HepG2 (cell line): ENCODE data around the gene ADAMTS16. TPM values are rescaled to one million over a fixed set of nuclear protein-coding genes. Genes with fewer than 3 reads are reported as not detected.

Source experiments
- BORCS8-MEF2B ChIP-seq: sonication (generic); formaldehyde crosslinking; IDR thresholded peaks from 2 replicates; pipeline ENCODE4 v1.8.0; 2022; ENCODE audit warnings: mild to moderate bottlenecking, missing genetic modification reagents
- FOSL2 ChIP-seq: sonication (generic); formaldehyde crosslinking; IDR thresholded peaks from 2 replicates; pipeline ENCODE4 v1.4.0; 2020; ENCODE audit warnings: missing genetic modification reagents
- GLI4 ChIP-seq: sonication (generic); formaldehyde crosslinking; IDR thresholded peaks from 2 replicates; pipeline ENCODE4 v1.5.1; 2020; ENCODE audit warnings: missing genetic modification reagents, mild to moderate bottlenecking, moderate library complexity, borderline replicate concordance
- HNF4A ChIP-seq: sonication (generic); formaldehyde crosslinking; IDR thresholded peaks from 2 replicates; pipeline ENCODE4 v1.4.0; 2020; ENCODE audit warnings: missing genetic modification reagents
- KLF9 ChIP-seq: IDR thresholded peaks from 2 replicates; pipeline ENCODE4 v1.6.1; 2016; ENCODE audit warnings: low read depth
- MIER3 ChIP-seq: IDR thresholded peaks from 2 replicates; pipeline ENCODE4 v1.6.1; 2016; ENCODE audit warnings: missing compliant biosample characterization, borderline replicate concordance
- NPAS2 ChIP-seq: sonication (generic); formaldehyde crosslinking; IDR thresholded peaks from 2 replicates; pipeline ENCODE4 v1.8.0; 2022; ENCODE audit warnings: mild to moderate bottlenecking, missing genetic modification reagents, borderline replicate concordance
- RBM22 ChIP-seq: fragments of 200-400 bp; formaldehyde crosslinking; optimal IDR thresholded peaks from 2 replicates; pipeline ENCODE3; 2017; ENCODE audit warnings: mild to moderate bottlenecking, low read length, moderate library complexity
- SALL1 ChIP-seq: sonication (generic); formaldehyde crosslinking; IDR thresholded peaks from 2 replicates; pipeline ENCODE4 v1.8.0; 2022; ENCODE audit warnings: mild to moderate bottlenecking, missing genetic modification reagents
- SKI ChIP-seq: fragments of 450-650 bp; IDR thresholded peaks from one replicate; pipeline ENCODE4 v1.6.1; 2018; ENCODE audit warnings: mild to moderate bottlenecking; ENCODE audit not compliant: partially characterized antibody
- SOX13 ChIP-seq, 3 experiments: fragments of 450-650 bp in 1 of 3; sonication (generic) in 1 of 3; formaldehyde crosslinking in 1 of 3; IDR thresholded peaks in 2 of 3; conservative IDR thresholded peaks in 1 of 3; 2 replicates each; pipeline versions ENCODE4 v1.5.0 to v1.6.1; 2016 to 2020; ENCODE audit warnings: antibody characterized with exemption in 1 of 3, mild to moderate bottlenecking in 1 of 3, missing compliant biosample characterization in 1 of 3, missing genetic modification reagents in 1 of 3, moderate library complexity in 1 of 3
- TARDBP ChIP-seq: sonication (generic); formaldehyde crosslinking; IDR thresholded peaks from 2 replicates; pipeline ENCODE4 v1.8.0; 2022; ENCODE audit warnings: mild to moderate bottlenecking, missing genetic modification reagents
- TCF12 ChIP-seq, 2 experiments: fragments of 450-650 bp in 1 of 2; sonication (generic) in 1 of 2; formaldehyde crosslinking in 1 of 2; IDR thresholded peaks; 2 replicates each; pipeline versions ENCODE4 v1.6.1 to v1.8.0; 2017 to 2022; ENCODE audit warnings: antibody characterized with exemption in 1 of 2, mild to moderate bottlenecking in 1 of 2, missing genetic modification reagents in 1 of 2, moderate library complexity in 1 of 2
- ZBTB7B ChIP-seq: sonication (generic); formaldehyde crosslinking; IDR thresholded peaks from 2 replicates; pipeline ENCODE4 v1.4.0; 2020; ENCODE audit warnings: missing genetic modification reagents
- ZFP62 ChIP-seq: sonication (generic); formaldehyde crosslinking; IDR thresholded peaks from 2 replicates; pipeline ENCODE4 v1.4.0; 2020; ENCODE audit warnings: missing genetic modification reagents
- ZFP90 ChIP-seq: sonication (generic); formaldehyde crosslinking; IDR thresholded peaks from 2 replicates; pipeline ENCODE4 v1.8.0; 2022; ENCODE audit warnings: missing genetic modification reagents, mild to moderate bottlenecking, inconsistent platforms, borderline replicate concordance
- ZNF260 ChIP-seq: sonication (generic); formaldehyde crosslinking; IDR thresholded peaks from 2 replicates; pipeline ENCODE4 v1.4.0; 2020; ENCODE audit warnings: missing genetic modification reagents, low read depth, mild to moderate bottlenecking, borderline replicate concordance
- ZNF430 ChIP-seq: sonication (generic); formaldehyde crosslinking; IDR thresholded peaks from 2 replicates; pipeline ENCODE4 v1.9.0; 2021; ENCODE audit warnings: mild to moderate bottlenecking, missing genetic modification reagents
- ZNF446 ChIP-seq: sonication (generic); formaldehyde crosslinking; IDR thresholded peaks from 2 replicates; pipeline ENCODE4 v1.5.0; 2020; ENCODE audit warnings: mild to moderate bottlenecking, missing genetic modification reagents
- ZNF570 ChIP-seq: sonication (generic); formaldehyde crosslinking; IDR thresholded peaks from 2 replicates; pipeline ENCODE4 v1.4.0; 2020; ENCODE audit warnings: mild to moderate bottlenecking, missing genetic modification reagents, borderline replicate concordance
- ZNF629 ChIP-seq: sonication (generic); formaldehyde crosslinking; conservative IDR thresholded peaks from 2 replicates; pipeline ENCODE4 v1.5.0; 2020; ENCODE audit warnings: missing genetic modification reagents
- ZNF7 ChIP-seq: IDR thresholded peaks from 2 replicates; pipeline ENCODE4 v1.6.1; 2016; ENCODE audit warnings: missing biosample characterization, missing genetic modification reagents
- ZNF782 ChIP-seq: sonication (generic); formaldehyde crosslinking; IDR thresholded peaks from 2 replicates; pipeline ENCODE4 v1.4.0; 2020; ENCODE audit warnings: missing genetic modification reagents, mild to moderate bottlenecking, borderline replicate concordance
- ZSCAN9 ChIP-seq: IDR thresholded peaks from 2 replicates; pipeline ENCODE4 v1.6.1; 2016; ENCODE audit warnings: borderline replicate concordance
- polyA plus RNA-seq, 8 experiments: library from polyadenylated mRNA; depleted of rRNA in 3 of 8; stranded (reverse) in 7 of 8; unstranded in 1 of 8; fragments of >200 nt; fragmentation: Illumina TruSeq in 4 of 8; extraction: Trizol in 4 of 8; gene quantifications; 2 replicates each; pipeline versions ENCODE4 v1.2.1 to v1.2.3, GENCODE V29; 2011 to 2016; ENCODE audit warnings: low read depth in 4 of 8, missing spikeins in 1 of 8, mixed read lengths in 1 of 8; ENCODE audit not compliant: insufficient read depth in 1 of 8
- total RNA-seq, 5 experiments: library from RNA; depleted of rRNA; stranded (reverse); fragments of >200 nt; fragmentation: Illumina TruSeq; extraction: Trizol; gene quantifications; 2 replicates each; pipeline ENCODE4 v1.2.3, GENCODE V29; 2016; ENCODE audit warnings: low read depth in 1 of 5
- TF ChIP-seq, protein P1 (sequence below): sonication (generic); formaldehyde crosslinking; IDR thresholded peaks from 2 replicates; pipeline ENCODE4 v1.5.0; 2020; ENCODE audit warnings: mild to moderate bottlenecking, missing genetic modification reagents, borderline replicate concordance
- TF ChIP-seq, protein P2 (sequence below): sonication (generic); formaldehyde crosslinking; IDR thresholded peaks from 2 replicates; pipeline ENCODE4 v1.4.0; 2020; ENCODE audit warnings: missing genetic modification reagents

The ADAMTS16 gene
- total and polyA plus RNA-seq, 2 of the 13 experiments (the other 11 are each of a cell fraction or from before 2014, with no cell fraction given), result 0.02 to 0.03 TPM

DNA sequence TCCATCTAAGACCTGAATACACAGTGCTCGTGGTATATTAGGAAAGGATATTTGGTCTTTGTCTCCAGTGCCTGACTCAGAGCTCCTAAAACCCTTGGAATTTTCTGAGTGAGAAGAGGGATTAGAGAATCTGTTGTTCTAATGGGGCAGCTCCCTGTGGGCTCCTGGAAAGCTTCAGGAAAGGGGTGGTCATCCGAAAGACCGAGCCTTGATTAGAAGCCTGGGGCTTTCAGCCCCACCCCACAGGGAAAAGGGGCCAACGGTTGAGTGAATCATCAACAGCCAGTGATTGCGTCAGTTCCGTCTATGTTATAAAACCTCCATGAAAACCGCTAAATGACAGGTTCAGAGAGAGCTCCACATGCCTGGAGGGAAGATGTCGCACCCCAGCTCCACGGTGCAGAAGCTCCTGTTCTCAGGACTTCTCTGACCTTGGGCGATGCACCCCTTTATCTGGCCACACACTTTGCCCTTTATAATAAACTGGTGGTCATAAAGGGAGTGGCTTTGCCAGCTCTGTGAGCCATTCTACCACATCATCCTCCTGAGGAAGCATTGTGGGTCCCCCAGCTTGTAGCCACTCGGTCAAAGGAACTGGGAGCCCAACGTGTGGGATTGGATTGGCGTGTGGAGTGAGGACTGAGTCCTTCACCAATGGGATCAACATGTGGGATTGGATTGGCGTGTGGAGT is 211.3 kb downstream of the ADAMTS16 start (continued):
- TF ChIP-seq, protein P1, sequence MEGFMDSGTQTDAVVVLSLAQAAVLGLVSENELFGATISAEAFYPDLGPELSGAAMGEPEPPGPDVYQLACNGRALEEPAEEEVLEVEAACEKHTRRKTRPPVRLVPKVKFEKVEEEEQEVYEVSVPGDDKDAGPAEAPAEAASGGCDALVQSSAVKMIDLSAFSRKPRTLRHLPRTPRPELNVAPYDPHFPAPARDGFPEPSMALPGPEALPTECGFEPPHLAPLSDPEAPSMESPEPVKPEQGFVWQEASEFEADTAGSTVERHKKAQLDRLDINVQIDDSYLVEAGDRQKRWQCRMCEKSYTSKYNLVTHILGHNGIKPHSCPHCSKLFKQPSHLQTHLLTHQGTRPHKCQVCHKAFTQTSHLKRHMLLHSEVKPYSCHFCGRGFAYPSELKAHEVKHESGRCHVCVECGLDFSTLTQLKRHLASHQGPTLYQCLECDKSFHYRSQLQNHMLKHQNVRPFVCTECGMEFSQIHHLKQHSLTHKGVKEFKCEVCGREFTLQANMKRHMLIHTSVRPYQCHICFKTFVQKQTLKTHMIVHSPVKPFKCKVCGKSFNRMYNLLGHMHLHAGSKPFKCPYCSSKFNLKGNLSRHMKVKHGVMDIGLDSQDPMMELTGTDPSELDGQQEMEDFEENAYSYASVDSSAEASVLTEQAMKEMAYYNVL (CRISPR knock-in tag), result no peak
- TF ChIP-seq KLF9 (CRISPR knock-in tag), result no peak
- TF ChIP-seq ZNF7 (CRISPR knock-in tag), result no peak
- TF ChIP-seq, protein P2, sequence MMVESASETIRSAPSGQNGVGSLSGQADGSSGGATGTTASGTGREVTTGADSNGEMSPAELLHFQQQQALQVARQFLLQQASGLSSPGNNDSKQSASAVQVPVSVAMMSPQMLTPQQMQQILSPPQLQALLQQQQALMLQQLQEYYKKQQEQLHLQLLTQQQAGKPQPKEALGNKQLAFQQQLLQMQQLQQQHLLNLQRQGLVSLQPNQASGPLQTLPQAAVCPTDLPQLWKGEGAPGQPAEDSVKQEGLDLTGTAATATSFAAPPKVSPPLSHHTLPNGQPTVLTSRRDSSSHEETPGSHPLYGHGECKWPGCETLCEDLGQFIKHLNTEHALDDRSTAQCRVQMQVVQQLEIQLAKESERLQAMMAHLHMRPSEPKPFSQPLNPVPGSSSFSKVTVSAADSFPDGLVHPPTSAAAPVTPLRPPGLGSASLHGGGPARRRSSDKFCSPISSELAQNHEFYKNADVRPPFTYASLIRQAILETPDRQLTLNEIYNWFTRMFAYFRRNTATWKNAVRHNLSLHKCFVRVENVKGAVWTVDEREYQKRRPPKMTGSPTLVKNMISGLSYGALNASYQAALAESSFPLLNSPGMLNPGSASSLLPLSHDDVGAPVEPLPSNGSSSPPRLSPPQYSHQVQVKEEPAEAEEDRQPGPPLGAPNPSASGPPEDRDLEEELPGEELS (CRISPR knock-in tag), result peak; percentile 41; the same call in 1 of the 2 replicates
- TF ChIP-seq HNF4A (CRISPR knock-in tag), result peak; percentile 40; the same call in 1 of the 2 replicates
- TF ChIP-seq SALL1 (CRISPR knock-in tag), result peak; percentile 68
- no peak for TF ChIP-seq NPAS2 (CRISPR knock-in tag)
- TF ChIP-seq TARDBP (CRISPR knock-in tag), result 0 out of 2 replicates have a peak, but pooled peaks have one; percentile 42
- no peak for TF ChIP-seq ZNF430 (CRISPR knock-in tag)
- no peak for TF ChIP-seq SOX13 (IDR thresholded peaks at IDR 0.05)
- peak in 1 of 2 experiments; percentile 45; a peak in 1 of 4 replicates for TF ChIP-seq SOX13 (CRISPR knock-in tag; conservative IDR thresholded peaks at IDR 0.05 in 1 of 2, IDR thresholded peaks at IDR 0.05 in 1 of 2)
- TF ChIP-seq SKI, result no peak
- TF ChIP-seq ZNF446, result no peak
- no peak for TF ChIP-seq GLI4 (CRISPR knock-in tag)
- TF ChIP-seq ZNF629 (CRISPR knock-in tag), result no peak
- TF ChIP-seq RBM22, result no peak
- no peak for TF ChIP-seq MIER3 (CRISPR knock-in tag)
- no peak for TF ChIP-seq ZNF570 (CRISPR knock-in tag)
- TF ChIP-seq ZFP90 (CRISPR knock-in tag), result no peak
- TF ChIP-seq ZSCAN9 (CRISPR knock-in tag), result no peak
- TF ChIP-seq ZFP62 (CRISPR knock-in tag), result no peak
- no peak for TF ChIP-seq ZNF260 (CRISPR knock-in tag)
- no peak for TF ChIP-seq BORCS8-MEF2B
- no peak for TF ChIP-seq TCF12 (IDR thresholded peaks at IDR 0.05)
- no peak for TF ChIP-seq TCF12 (CRISPR knock-in tag; IDR thresholded peaks at IDR 0.05)
- TF ChIP-seq ZNF782, result no peak
- TF ChIP-seq ZBTB7B, result peak; percentile 39; the same call in 1 of the 2 replicates
- peak; percentile 95 for TF ChIP-seq FOSL2 (CRISPR knock-in tag)
